BLaER1 treated with 17β-estradiol and CSF1 and Interleukin-3, amounts not matched to agents 10 nM and 100 nM (cell line): ENCODE results near the gene KIAA0408.

Source experiments
- H3K27ac ChIP-seq, 11 experiments: shearing (Covaris generic); formaldehyde crosslinking; 2 replicates each; pipeline ENCODE4 v1.8.1; 2022
- H3K27me3 ChIP-seq, 11 experiments: shearing (Covaris generic); formaldehyde crosslinking; 2 replicates each; pipeline ENCODE4 v1.8.1; 2022
- H3K36me3 ChIP-seq, 11 experiments: shearing (Covaris generic); formaldehyde crosslinking; 2 replicates each; pipeline ENCODE4 v1.8.1; 2022
- H3K4me1 ChIP-seq, 10 experiments: shearing (Covaris generic); formaldehyde crosslinking; 2 replicates each; pipeline ENCODE4 v1.8.1; 2022
- H3K4me2 ChIP-seq, 11 experiments: shearing (Covaris generic); formaldehyde crosslinking; 2 replicates each; pipeline ENCODE4 v1.8.1; 2022
- H3K4me3 ChIP-seq, 10 experiments: shearing (Covaris generic); formaldehyde crosslinking; 2 replicates each; pipeline ENCODE4 v1.8.1; 2022
- H3K9ac ChIP-seq, 11 experiments: shearing (Covaris generic); formaldehyde crosslinking; 2 replicates each; pipeline ENCODE4 v1.8.1; 2022
- H3K9me3 ChIP-seq, 11 experiments: shearing (Covaris generic); formaldehyde crosslinking; replicated peaks in 1 of 11; 2 replicates each; pipeline ENCODE4 v1.8.1; 2022
- H4K20me1 ChIP-seq, 11 experiments: shearing (Covaris generic); formaldehyde crosslinking; 2 replicates each; pipeline ENCODE4 v1.8.1; 2022
- Cebpa-rat ChIP-seq, 11 experiments: shearing (Covaris generic); IDR thresholded peaks; 2 replicates each; pipeline ENCODE4 v1.8.1; 2022

KIAA0408 gene

GRCh38 chr6:127457456-127458064, 1.6 kb downstream of the KIAA0408 start:
- no peaks in the 10 kb centered on the region for H3K27me3 ChIP-seq
- TF ChIP-seq Cebpa-rat (IDR thresholded peaks at IDR 0.05): peak in 8 of 11 experiments; percentile 40 to 96 (median 89); a peak in 13 of 22 replicates
- peak overlapping the region in 6 of 11 experiments; percentile 6 to 73 (median 49); a peak in 11 of 22 replicates for H3K9ac ChIP-seq
- peak overlapping the region in 10 of 11 experiments; percentile 24 to 90 (median 68); a peak in 19 of 22 replicates for H3K27ac ChIP-seq
- H3K4me2 ChIP-seq: peak overlapping the region in 10 of 11 experiments; percentile 20 to 84 (median 64); a peak in 19 of 22 replicates
- peak overlapping the region in 2 of 10 experiments; percentile 18 to 39; a peak in 2 of 20 replicates for H3K4me3 ChIP-seq
- no peaks in the 10 kb centered on the region for H3K9me3 ChIP-seq
- no peaks in the 10 kb centered on the region for H4K20me1 ChIP-seq
- H3K4me1 ChIP-seq: peaks cover 0 to 42% (median 29%) of the 10 kb centered on the region in 10 experiments; a peak in 14 of 20 replicates
- no peaks in the 10 kb centered on the region for H3K36me3 ChIP-seq

GRCh38 chr6:127456465-127456864, 2.7 kb downstream of the KIAA0408 start:
- Histone ChIP-seq H3K4me1 (peaks cover 0 to 42% (median 29%) of the 10 kb centered on the region in 10 experiments; a peak in 14 of 20 replicates), H3K27me3 (no peaks in the 10 kb centered on the region), H3K4me2 (peak overlapping the region in 7 of 11 experiments; percentile 17 to 84 (median 72); a peak in 11 of 22 replicates), H3K36me3 (no peaks in the 10 kb centered on the region), H3K4me3 (no peak overlapping the region), H3K9me3 (no peaks in the 10 kb centered on the region), H3K9ac (peak overlapping the region in 3 of 11 experiments; percentile 32 to 73 (median 48); a peak in 3 of 22 replicates), H4K20me1 (no peaks in the 10 kb centered on the region), H3K27ac (peak overlapping the region in 9 of 11 experiments; percentile 24 to 90 (median 69); a peak in 16 of 22 replicates)
- no peak for TF ChIP-seq Cebpa-rat (IDR thresholded peaks at IDR 0.05)

DNA sequence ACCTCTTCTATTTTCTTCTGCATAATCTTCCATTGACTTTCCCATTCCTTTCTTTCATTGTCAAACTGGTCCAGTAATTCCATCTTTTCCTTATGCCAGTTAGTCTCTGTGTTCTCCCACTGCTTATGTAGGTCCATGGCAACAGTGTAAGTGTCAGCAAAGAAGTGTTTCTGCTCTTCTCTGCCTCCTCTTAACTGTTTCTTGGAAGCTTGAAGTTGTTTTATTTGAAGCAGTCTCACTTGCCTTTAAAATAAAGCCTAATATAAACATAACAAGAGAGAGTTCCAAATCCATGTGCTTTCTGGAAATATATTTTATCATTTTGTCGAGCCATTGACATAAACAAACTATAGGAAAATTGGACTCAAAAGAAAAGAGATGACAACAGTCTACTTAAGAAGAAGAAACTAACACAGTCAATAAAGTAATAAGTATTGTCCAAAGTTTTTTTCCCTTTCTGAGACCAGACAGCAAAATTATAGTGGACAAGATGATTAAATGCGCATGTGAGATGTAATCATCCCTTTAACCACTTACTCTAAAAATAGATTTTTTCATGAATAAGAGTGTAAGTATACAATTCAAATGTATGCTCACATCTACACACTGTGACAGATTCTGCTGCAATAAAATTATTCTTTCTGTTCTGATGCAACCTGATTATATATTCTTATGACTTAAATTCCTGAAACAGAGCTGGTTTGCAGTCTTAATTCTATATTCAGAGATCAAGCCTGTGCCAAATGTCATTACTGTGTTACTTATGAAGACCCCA, 5.2 kb downstream of the KIAA0408 start:
- H3K27ac ChIP-seq: no peak overlapping the region

DNA sequence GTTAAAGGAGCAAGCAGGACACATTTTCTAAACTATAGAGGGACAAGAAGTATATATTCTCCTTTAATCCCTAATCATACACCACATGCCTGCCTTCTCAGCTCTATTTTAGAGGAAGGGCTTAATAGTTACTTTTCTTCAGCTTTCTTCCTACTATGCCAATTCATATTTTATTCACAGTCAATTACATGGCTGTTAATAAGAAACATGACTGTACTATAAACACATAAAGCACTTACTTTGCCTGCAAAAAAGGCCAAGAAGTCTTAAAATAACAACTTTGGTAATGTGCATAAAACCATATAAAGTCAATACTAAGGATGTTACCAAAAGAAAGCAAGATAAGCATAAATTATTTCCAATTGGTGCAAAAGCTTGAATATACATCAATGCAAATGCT, 6.4 kb downstream of the KIAA0408 start:
- Histone ChIP-seq H3K9me3 (no peaks in the 10 kb centered on the region), H3K27ac (no peak overlapping the region), H3K4me3 (no peak overlapping the region), H3K4me1 (peaks cover 0 to 24% (median 15%) of the 10 kb centered on the region in 10 experiments; a peak in 14 of 20 replicates), H3K36me3 (no peaks in the 10 kb centered on the region), H4K20me1 (no peaks in the 10 kb centered on the region), H3K27me3 (no peaks in the 10 kb centered on the region), H3K4me2 (no peak overlapping the region), H3K9ac (no peak overlapping the region)
- no peak for TF ChIP-seq Cebpa-rat (IDR thresholded peaks at IDR 0.05)

More for the DNA sequence above, 5.2 kb downstream of the KIAA0408 start:
- no peak overlapping the region for H3K4me3 ChIP-seq
- no peaks in the 10 kb centered on the region for H3K9me3 ChIP-seq
- H3K27me3 ChIP-seq: no peaks in the 10 kb centered on the region
- no peak for TF ChIP-seq Cebpa-rat (IDR thresholded peaks at IDR 0.05)
- no peak overlapping the region for H3K4me2 ChIP-seq
- no peaks in the 10 kb centered on the region for H3K36me3 ChIP-seq
- no peaks in the 10 kb centered on the region for H4K20me1 ChIP-seq
- H3K4me1 ChIP-seq: peaks cover 0 to 36% (median 27%) of the 10 kb centered on the region in 10 experiments; a peak in 14 of 20 replicates
- H3K9ac ChIP-seq: no peak overlapping the region

GRCh38 chr6:127451388-127451787, 7.8 kb downstream of the KIAA0408 start:
- H3K9me3 ChIP-seq: no peaks in the 10 kb centered on the region
- H3K4me2 ChIP-seq: no peak overlapping the region
- H3K36me3 ChIP-seq: no peaks in the 10 kb centered on the region
- H3K4me3 ChIP-seq: no peak overlapping the region
- H3K9ac ChIP-seq: no peak overlapping the region
- H3K4me1 ChIP-seq: peaks cover 0 to 9% (median 2%) of the 10 kb centered on the region in 10 experiments; a peak in 13 of 20 replicates
- TF ChIP-seq Cebpa-rat (IDR thresholded peaks at IDR 0.05): no peak
- H3K27me3 ChIP-seq: no peaks in the 10 kb centered on the region
- no peaks in the 10 kb centered on the region for H4K20me1 ChIP-seq
- H3K27ac ChIP-seq: no peak overlapping the region

DNA sequence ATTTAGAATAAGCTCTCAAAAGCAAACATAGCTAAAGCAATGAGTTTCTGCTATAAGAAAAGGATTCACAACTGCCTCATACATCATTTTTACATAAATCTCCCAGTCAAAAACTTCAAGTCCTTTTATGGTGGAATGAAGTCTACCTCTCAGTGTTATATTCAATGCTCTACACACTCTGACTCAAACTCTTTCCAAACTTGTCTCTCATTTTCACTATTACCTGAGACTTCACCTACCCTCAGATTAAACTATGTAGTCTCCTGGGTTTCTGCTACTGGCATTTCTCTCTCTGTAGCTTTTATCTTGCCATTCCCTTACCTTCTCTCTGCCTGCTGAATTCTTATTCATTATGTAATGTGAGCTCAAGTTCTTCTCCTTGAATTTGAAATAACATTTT, 11.4 kb downstream of the KIAA0408 start:
- no peaks in the 10 kb centered on the region for H3K4me1 ChIP-seq
- H4K20me1 ChIP-seq: no peaks in the 10 kb centered on the region
- no peak for TF ChIP-seq Cebpa-rat (IDR thresholded peaks at IDR 0.05)
- no peak overlapping the region for H3K4me2 ChIP-seq
- no peak overlapping the region for H3K9ac ChIP-seq
- no peak overlapping the region for H3K4me3 ChIP-seq
- H3K27me3 ChIP-seq: no peaks in the 10 kb centered on the region
- H3K36me3 ChIP-seq: no peaks in the 10 kb centered on the region
- H3K27ac ChIP-seq: no peak overlapping the region
- H3K9me3 ChIP-seq: no peaks in the 10 kb centered on the region

GRCh38 chr6:127446356-127446755, 12.8 kb downstream of the KIAA0408 start:
- H3K4me2 ChIP-seq: no peak overlapping the region
- no peak overlapping the region for H3K27ac ChIP-seq
- H3K36me3 ChIP-seq: no peaks in the 10 kb centered on the region
- no peak overlapping the region for H3K4me3 ChIP-seq
- H3K9ac ChIP-seq: no peak overlapping the region
- H3K9me3 ChIP-seq: no peaks in the 10 kb centered on the region
- H3K4me1 ChIP-seq: no peaks in the 10 kb centered on the region
- TF ChIP-seq Cebpa-rat (IDR thresholded peaks at IDR 0.05): no peak
- H4K20me1 ChIP-seq: no peaks in the 10 kb centered on the region
- no peaks in the 10 kb centered on the region for H3K27me3 ChIP-seq

DNA sequence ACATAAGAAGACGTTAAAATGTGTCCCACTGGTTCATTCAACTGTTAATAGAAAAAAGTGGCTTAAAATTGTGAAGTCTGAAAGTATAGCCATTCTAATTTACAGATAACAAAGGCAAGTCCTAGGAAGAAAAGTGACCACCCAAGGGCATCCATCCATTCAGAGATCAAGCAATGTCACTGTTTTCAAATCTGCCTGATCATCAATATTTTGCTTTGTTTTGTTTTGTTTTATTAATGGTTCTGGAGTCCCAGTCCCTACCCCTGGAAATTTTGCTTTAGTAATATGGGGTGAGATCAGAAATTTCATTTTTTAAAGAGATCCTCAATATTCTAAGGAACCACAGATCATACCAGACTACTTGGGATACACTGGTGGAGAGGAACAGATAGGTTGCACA, 17.3 kb downstream of the KIAA0408 start:
- H3K4me2 ChIP-seq: no peak overlapping the region
- no peak overlapping the region for H3K9ac ChIP-seq
- no peaks in the 10 kb centered on the region for H4K20me1 ChIP-seq
- no peak overlapping the region for H3K27ac ChIP-seq
- no peaks in the 10 kb centered on the region for H3K36me3 ChIP-seq
- H3K27me3 ChIP-seq: no peaks in the 10 kb centered on the region
- H3K4me1 ChIP-seq: no peaks in the 10 kb centered on the region
- no peaks in the 10 kb centered on the region for H3K9me3 ChIP-seq
- H3K4me3 ChIP-seq: no peak overlapping the region
- no peak for TF ChIP-seq Cebpa-rat (IDR thresholded peaks at IDR 0.05)

GRCh38 chr6:127439718-127440117, 19.5 kb downstream of the KIAA0408 start:
- no peak overlapping the region for H3K9ac ChIP-seq
- no peaks in the 10 kb centered on the region for H4K20me1 ChIP-seq
- no peak overlapping the region for H3K27ac ChIP-seq
- no peaks in the 10 kb centered on the region for H3K9me3 ChIP-seq
- H3K4me3 ChIP-seq: no peak overlapping the region
- no peaks in the 10 kb centered on the region for H3K27me3 ChIP-seq
- no peaks in the 10 kb centered on the region for H3K4me1 ChIP-seq
- H3K4me2 ChIP-seq: no peak overlapping the region
- H3K36me3 ChIP-seq: no peaks in the 10 kb centered on the region
- TF ChIP-seq Cebpa-rat (IDR thresholded peaks at IDR 0.05): no peak
